GM12891 (cell line): ENCODE data around the gene AP3S1.

Experiments used
- POLR2A ChIP-seq: IDR thresholded peaks from 2 replicates; pipeline ENCODE4 v1.6.1; 2011; ENCODE audit warnings: low read depth, low read length, control low read depth
- POLR2AphosphoS5 ChIP-seq: IDR thresholded peaks from 2 replicates; pipeline ENCODE4 v1.6.1; 2011; ENCODE audit warnings: low read depth, low read length, control low read depth
- SPI1 ChIP-seq: IDR thresholded peaks from 2 replicates; pipeline ENCODE4 v1.6.1; 2011; ENCODE audit warnings: low read depth, low read length, control low read depth
- TAF1 ChIP-seq: IDR thresholded peaks from 2 replicates; pipeline ENCODE4 v1.6.1; 2011; ENCODE audit warnings: low read depth, low read length, control low read depth

DNA sequence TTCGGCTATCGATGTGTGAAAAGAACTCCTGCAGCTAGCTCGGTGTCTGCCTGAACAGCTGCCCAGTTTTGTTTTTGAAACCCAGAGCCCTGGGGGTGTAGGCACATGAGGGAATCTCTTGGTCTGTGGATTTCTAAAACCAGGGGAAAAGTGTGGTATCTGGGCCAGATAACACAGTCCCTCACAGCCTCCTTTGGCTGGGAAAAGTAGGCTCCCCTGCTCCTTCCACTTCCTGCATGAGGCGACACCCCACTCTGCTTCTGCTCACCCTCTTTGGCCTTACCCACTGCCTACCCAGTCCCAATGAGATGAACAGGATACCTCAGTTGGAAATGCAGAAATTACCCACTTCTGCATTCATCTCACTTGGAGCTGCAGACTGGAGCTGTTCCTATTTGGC lies 15.8 kb upstream of the AP3S1 start:
- no peak for TF ChIP-seq POLR2A
- TF ChIP-seq TAF1, result no peak
- no peak for TF ChIP-seq POLR2AphosphoS5
- no peak for TF ChIP-seq SPI1
